ENCODE measurements around the gene CD9. TPM values are rescaled to one million over a fixed set of nuclear protein-coding genes. Genes with fewer than 3 reads are reported as not detected.
A peak's percentile ranks its signal among the peaks of the same experiment; 100 is the strongest.

The CD9 gene
- total and polyA plus RNA-seq, 2 of the 8 experiments (the other 6 are each of a cell fraction or from before 2014, with no cell fraction given) = 168 to 319 TPM

- 94% methylated on average over 10 of the region's 10 CpGs; no CpG with 5 or more reads in 1 of the 2 experiments for WGBS, 2 experiments (ENCODE audit: extremely low coverage in 1 of 2, insufficient coverage in 1 of 2, insufficient read length in 1 of 2, insufficient replicate concordance in 2 of 2, low coverage in 1 of 2, low lambda C conversion rate in 2 of 2, missing lambda C conversion rate in 1 of 2)
- Histone ChIP-seq H4K91ac (replicated peaks; ENCODE audit: insufficient read length, low read length) (no peak overlapping the region), H3K4me1 (replicated peaks in 1 of 4; ENCODE audit: control insufficient read depth in 3 of 4, insufficient read depth in 4 of 4, low read length in 3 of 4) (peaks cover 0 to 4% (median 2%) of the 10 kb centered on the region in 4 experiments; a peak in 4 of 7 replicates), H3K79me2 (ENCODE audit: control insufficient read depth in 1 of 2, insufficient read depth in 2 of 2, low read length in 2 of 2) (peaks cover 0 to 62% of the 10 kb centered on the region in 2 experiments; a peak in 3 of 4 replicates), H3K4me2 (ENCODE audit: insufficient read depth in 1 of 2, low read depth in 2 of 2, low read length in 2 of 2) (no peak overlapping the region), H3K79me1 (ENCODE audit: low read depth, low read length) (peaks cover 17% of the 10 kb centered on the region), H3K23me2 (ENCODE audit: low read depth, low read length) (0 out of 2 replicates have a peak, but pooled peaks cover 2% of the 10 kb centered on the region), H2BK12ac (ENCODE audit: low read depth, low read length) (no peak overlapping the region), H4K5ac (ENCODE audit: insufficient read length, low read depth, low read length) (no peak overlapping the region), H2BK15ac (ENCODE audit: low read length) (no peak overlapping the region), H3K23ac (ENCODE audit: insufficient read length) (no peak overlapping the region), H2AFZ (ENCODE audit: low read length) (no peak overlapping the region), H3K9ac (replicated peaks in 1 of 4; ENCODE audit: extremely low read depth in 1 of 4, low read depth in 3 of 4, low read length in 3 of 4) (no peak overlapping the region), H3K4me3 (ENCODE audit: extremely low read depth in 1 of 4, insufficient read depth in 2 of 4, low read depth in 3 of 4, low read length in 4 of 4) (no peak overlapping the region), H3K56ac (replicated peaks; ENCODE audit: insufficient read length, low read depth, low read length) (no peak overlapping the region), H4K8ac (ENCODE audit: extremely low read depth, insufficient read depth, low read length) (no peak overlapping the region), H3K18ac (ENCODE audit: extremely low read depth, low read length) (no peak overlapping the region), H2BK20ac (ENCODE audit: low read length) (no peak overlapping the region), H4K20me1 (replicated peaks in 1 of 2; ENCODE audit: control insufficient read depth in 1 of 2, insufficient read depth in 2 of 2, low read length in 2 of 2) (peaks cover 4 to 17% of the 10 kb centered on the region in 2 experiments), H3K27me3 (replicated peaks in 1 of 4; ENCODE audit: control insufficient read depth in 3 of 4, extremely low read depth in 1 of 4, insufficient read depth in 3 of 4, low read length in 3 of 4) (no peaks in the 10 kb centered on the region), H3K36me3 (ENCODE audit: control insufficient read depth in 2 of 4, insufficient read depth in 4 of 4, low read length in 3 of 4) (peaks cover 11 to 34% (median 22%) of the 10 kb centered on the region in 4 experiments), H2AK5ac (ENCODE audit: low read depth, low read length) (no peak overlapping the region), H3K4ac (replicated peaks; ENCODE audit: insufficient read length, low read depth, low read length) (no peak overlapping the region), H2BK120ac (replicated peaks; ENCODE audit: low read depth, low read length) (no peak overlapping the region), H2BK5ac (ENCODE audit: low read depth, low read length) (peak overlapping the region; percentile 60; the same call in 1 of the 2 replicates), H3K27ac (ENCODE audit: low read depth, low read length) (no peak overlapping the region), H3K9me3 (ENCODE audit: insufficient read depth in 2 of 2, low read depth in 1 of 2, low read length in 1 of 2) (no peaks in the 10 kb centered on the region), H3K14ac (ENCODE audit: insufficient read length) (no peak overlapping the region)
- DNase-seq (ENCODE audit: low read depth in 1 of 2, low spot score in 2 of 2) = no peak
- ChIA-PET POLR2A (ENCODE audit: partially characterized antibody) (interaction anchor here (1.0 to 9.3 kb wide), 4 partner anchors 11 to 21 kb away, joined by 4 to 51 read pairs (median 4); no protein-coding TSS in a partner anchor), CTCF (ENCODE audit: partially characterized antibody) (interaction anchor here (0.7 to 15.1 kb wide), 8 partner anchors 17 to 101 kb away, joined by 3 to 130 read pairs (median 6); partner anchors contain the start of gene CD9)
- no peak for FAIRE-seq
- no peak for TF ChIP-seq SIN3A (conservative IDR thresholded peaks at IDR 0.05 in 1 of 2, IDR thresholded peaks at IDR 0.05 in 1 of 2; ENCODE audit: low read depth in 1 of 2, low read length in 2 of 2)
These were observed 24.4 kb downstream of the CD9 start for GRCh38 chr12:6224550-6224949.

Measured in H1 (cell line).